GM21825 (cell line): ENCODE results near the gene AIF1.
"Not testable (repeated sequence)": the region's sequence is repeated elsewhere in the genome, so short reads cannot be mapped to it uniquely, and the experiment has no call there.

ENCODE experiments used
- ATAC-seq: cut with Tn5 transposase; IDR thresholded peaks from one replicate; pipeline ENCODE4 v1.9.1; 2021; ENCODE audit warnings: mild to moderate bottlenecking, moderate library complexity; ENCODE audit not compliant: unreplicated experiment

Gene AIF1

DNA sequence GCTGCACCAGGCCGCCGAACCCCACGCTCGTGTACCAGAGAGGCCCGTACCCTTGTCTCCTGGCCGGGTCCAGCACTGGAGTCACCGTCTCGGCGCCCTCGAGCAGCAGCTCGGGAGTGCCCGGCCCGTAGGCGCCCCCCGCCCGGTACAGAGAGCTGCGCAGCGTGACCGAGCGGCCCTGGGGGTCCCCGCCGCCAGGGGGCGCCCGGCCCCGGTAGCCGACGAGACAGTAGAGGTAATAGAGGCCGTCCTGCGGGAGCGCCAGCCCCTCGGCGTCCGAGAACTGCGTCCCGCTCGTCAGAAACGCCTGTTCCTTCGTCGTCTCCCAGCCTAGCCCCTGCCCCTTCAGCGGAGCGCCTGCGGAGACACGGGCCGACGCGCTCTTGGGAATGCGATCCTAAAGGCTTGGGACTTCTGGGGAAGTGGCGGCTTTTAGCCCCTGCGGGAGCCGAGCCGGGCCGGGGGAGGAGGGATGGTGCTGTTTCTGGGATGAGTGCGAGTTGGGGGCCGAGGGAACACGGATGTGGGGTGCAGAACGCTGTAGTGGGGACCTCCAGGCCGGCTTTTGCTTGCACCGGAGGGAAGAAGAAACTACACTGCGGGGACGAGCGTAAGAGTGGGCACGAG is 34.1 kb upstream of the AIF1 start:
- peak; percentile 39 for ATAC-seq

- no peak for ATAC-seq
Observed at GRCh38 chr6:31581434-31582229, 33.4 kb upstream of the AIF1 start.

DNA sequence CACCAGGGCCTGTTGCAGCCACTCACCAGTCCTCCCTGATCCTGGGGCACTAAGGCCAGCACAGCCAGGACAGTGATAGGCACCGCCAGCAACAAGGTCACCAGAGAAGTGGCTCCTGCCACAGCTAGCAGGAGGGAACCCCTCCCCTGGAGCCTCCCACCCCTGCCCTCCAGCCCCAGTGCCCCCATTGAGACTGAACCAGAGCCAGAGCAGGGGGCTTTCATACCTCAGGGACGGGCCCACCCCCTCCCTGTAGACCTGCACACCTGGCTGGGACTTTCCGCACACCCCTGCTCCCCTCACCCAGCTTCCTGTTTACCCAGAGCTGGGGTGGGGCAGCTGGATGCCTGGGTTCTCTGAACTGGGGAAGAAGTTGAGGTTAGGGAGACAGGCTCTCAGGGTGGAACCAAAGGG is 32.8 kb upstream of the AIF1 start, which contains the start of gene LTB:
LTB (minus strand) TSS at position 195 of the 414 bp plus-strand sequence; CDS start at position 188, 7 bp downstream.
- ATAC-seq = no peak

DNA sequence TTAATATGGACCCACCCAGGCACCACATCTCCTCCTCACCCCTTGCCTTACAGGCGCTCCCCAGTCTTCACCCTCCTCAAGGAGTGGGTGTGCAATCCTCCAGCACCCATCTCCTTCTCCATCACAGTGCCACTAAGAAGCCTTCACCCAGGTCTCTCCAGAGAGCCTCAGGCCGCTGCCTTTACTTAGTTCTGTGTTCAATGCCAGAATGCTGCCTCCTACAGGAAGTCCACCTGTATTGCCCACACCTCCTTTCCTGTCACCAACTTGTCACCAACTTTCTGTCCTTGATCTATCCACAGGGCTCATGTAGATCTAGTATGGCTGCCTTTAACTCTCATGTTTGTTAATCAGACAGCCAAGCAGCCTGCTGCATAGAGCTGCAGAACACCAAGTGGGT is 29.5 kb upstream of the AIF1 start:
- no peak for ATAC-seq

- ATAC-seq = no peak
Observed at GRCh38 chr6:31586008-31586407, 29.0 kb upstream of the AIF1 start, which contains the start of gene LST1. Gene LST1, plus strand, starts transcription at chr6:31586277. Its CDS starts 1,023 bp downstream, at chr6:31587300.

DNA sequence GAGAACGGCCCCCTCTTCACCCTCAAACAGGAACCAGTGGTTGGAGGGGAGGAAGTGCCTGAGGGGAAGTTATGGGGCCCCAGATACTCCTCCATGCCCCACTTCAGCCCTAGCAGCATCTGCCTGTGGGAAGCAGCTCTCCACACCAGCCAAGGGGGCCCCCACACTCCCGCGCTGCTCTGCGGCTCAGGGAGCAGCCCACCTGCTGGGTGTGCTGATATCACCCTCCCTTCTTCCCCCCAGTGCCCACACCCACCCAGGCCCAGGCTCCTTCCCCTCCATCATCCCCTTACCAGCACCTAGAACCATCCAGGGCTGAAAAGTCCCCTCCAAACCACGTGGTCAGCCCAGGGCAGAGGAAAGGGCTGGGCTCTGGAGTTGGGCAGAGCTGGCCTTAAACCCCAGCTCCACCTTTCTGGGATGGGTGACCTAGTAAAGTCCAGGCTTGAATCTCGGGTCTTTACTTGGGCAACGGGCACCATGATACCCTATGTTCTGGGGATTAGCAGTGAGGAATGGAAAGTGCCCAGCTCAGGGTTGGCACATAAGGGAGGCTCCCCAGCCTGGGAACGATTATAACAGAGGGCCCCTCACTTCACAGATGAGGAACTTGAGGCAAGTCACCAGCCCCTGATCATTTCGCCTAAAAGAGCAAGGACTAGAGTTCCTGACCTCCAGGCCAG is 28.3 kb upstream of the AIF1 start:
- no peak for ATAC-seq

DNA sequence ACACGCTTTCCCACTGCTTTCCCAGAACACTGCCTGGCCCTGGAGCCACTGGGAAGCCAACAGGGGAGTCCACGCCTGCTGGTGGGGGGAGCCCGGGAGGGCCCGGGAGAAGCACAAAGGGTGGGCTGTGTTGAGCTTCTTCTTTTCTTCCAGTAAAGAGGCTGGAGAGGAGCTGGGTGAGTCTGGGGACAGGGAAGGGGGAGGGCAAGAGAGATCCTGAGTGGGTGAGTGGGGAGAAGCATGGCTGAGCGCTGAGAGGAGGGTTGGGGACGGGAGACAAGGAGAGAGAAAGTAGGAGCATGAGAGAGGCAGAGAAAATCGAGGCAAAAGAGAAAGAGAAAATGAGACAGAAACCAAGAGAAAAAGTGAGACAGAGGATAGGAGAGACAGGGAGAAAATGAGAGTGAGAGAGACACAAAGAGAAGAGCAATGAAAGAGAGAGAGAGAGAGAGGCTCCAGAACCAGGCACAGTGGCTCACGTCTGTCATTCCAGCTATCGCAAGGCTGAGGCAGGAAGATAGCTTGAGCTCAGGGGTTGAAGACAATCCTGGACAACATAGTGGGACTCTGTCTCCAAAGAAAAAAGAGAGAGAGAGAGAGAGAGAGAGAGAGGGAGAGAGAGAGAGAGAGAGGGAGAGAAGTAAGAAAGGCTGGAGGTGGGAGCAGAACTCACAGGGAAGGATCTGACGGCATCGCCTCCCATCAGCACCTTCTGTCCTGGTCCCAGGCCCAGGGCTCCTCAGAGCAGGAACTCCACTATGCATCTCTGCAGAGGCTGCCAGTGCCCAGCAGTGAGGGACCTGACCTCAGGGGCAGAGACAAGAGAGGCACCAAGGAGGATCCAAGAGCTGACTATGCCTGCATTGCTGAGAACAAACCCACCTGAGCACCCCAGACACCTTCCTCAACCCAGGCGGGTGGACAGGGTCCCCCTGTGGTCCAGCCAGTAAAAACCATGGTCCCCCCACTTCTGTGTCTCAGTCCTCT is 26.9 kb upstream of the AIF1 start:
- no peak for ATAC-seq

DNA sequence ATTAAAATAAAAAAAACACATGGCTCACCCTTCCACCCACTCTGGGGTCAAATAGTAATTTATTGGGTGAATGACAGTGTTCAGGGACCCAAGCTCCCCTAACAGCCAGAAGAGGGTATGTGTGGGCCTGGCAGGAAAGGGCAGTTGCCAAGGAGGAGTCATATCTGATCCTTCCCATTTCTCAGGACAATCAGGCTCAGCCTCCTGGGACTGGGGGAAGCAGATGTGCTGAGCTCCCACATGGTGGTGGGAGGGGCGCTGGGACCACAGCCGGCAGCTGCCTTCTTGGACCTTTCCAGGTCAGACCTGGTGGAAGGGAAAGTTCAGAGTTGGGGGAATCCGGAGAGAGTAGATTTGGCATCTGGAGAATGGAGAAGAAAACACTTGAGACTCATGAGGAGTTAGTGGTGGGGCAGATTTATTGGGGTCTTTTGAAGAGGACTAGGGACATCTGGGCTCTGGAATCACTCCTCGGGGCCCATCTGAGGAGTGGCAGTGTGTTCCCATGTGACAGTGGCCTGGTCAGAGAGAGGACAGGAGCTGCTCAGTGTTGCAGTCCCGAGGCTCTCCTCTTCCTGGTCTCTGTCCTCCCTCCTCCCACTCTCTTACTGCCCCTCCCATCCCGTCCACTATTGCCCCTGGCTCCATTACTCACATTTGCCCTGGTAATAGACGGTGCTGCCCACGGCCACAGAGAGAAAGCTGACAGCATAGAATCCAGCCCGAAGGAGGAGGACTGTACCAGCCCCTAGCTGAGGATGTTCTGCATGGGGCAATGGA is 26.0 kb upstream of the AIF1 start:
- ATAC-seq = no peak

DNA sequence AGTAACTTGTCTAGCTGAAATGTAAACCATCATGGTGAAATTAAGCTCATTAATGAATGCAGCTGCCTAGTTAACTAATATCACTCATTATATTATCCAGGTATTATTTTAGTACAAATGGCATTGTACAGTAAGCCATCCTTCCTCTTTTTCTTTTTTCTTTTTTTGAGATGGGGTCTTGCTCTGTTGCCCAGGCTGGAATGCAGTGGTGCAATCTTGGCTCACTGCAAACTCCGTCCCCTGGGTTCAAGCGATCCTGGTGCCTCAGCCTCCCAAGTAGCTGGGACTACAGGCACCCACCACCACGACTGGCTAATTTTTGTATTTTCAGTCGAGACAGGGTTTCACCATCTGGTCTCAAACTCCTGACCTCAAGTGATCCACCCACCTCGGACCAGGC is 24.3 kb upstream of the AIF1 start:
- not testable (repeated sequence) for ATAC-seq

DNA sequence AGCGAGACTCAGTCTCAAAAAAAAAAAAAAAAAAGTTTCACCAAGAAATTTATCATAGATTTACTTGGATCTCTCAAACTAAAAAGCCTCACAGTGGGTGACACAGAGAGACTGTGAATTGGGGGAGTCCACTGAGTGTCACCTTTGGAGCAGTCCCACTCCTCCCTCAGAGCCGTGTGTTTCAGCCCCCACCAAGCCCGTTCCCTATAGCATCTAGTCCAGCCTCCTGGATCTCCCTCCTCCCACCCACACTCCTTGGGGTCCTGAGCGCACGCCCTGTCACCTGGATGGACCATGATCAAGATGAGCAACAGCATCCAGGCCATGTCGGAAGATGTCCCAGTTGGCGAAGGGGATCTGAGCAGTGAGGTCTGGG is 22.6 kb upstream of the AIF1 start:
- ATAC-seq = no peak

DNA sequence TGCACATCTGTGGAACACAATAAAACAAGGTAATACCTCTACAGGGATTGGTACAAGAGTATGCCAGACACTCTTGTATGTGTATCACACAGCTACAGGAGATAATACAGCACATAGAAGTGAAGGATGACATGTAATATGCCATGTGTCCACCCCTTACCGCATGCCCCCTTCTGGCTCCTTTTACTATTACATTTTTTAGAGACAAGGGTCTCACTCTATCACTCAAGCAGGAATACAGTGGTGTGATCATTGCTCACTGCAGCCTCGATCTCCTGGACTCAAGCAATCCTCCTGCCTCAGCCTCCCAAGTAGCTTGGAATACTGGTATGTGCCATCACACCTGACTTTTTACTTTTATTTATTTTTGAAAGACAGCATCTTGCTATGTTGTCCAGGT is 18.0 kb upstream of the AIF1 start:
- ATAC-seq = no peak

- ATAC-seq = no peak
Observed at GRCh38 chr6:31607317-31607716, 7.7 kb upstream of the AIF1 start.

DNA sequence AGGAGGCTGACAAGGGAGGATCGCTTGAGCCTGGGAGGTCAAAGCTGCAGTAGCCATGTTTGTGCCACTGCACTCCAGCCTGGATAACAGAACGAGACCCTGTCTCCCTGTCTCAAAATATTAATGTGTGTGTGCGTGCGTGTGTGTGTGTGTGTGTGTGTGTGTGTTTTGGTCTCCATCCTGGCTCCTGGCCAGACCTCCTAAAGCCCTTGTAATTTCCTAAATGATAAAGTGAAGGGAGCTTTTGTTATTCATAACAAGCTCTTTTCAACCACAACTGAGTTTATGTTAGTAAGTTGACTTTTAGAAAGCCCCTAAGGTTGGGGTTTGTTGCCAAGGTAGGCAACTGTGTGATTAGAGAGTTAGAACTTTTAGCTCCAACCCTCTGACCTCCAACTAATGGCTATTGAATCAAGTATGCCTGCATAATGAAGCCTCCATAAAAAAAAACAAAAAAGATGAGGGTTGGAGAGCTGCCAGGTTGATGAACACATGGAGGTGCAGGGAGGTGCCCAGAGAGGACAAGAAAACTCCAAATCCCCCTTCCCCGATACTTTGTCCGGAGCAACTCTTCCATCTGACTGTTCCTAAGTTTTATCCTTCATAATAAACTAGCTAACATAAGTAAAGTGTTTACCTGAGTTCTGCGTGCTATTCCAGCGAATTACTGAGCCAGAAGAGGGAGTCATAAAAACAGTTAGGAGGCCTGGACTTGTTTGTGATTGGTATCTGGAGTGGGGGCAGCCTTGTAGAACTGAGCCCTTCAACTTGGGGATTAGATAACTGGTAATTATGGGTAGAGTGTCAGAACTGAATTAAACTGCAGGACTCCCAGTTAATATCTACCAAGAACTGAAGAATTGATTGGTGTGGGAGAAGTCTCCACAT is 5.3 kb upstream of the AIF1 start:
- ATAC-seq = no peak

- ATAC-seq = no peak
Observed at GRCh38 chr6:31610968-31611367, 4.1 kb upstream of the AIF1 start.

DNA sequence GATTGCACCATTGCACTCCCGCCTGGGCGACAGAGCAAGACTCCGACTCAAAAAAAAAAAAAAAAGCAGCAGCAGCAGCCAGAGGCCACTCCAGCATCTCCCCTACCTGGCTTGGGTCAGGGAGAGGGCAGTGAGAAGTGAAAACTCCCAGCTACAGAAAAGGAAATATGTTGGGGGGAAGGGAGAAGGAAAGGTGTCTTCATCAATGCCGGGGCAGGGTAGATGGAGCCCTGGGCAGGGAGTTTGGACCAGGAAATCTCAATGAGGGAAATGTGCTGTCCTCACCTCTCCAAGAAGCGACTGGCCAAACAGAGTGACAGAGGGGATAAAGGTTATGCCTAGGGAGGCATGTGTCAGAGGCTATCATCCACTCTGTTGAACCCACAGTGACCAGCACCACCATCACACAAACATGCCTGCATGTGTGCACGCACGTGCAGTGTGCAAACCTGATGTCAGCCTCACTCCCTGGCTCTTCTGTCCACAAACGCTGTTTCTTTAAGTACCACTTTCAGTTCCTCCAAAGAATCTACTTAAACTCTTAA is 887 bp upstream of the AIF1 start:
- ATAC-seq = no peak

DNA sequence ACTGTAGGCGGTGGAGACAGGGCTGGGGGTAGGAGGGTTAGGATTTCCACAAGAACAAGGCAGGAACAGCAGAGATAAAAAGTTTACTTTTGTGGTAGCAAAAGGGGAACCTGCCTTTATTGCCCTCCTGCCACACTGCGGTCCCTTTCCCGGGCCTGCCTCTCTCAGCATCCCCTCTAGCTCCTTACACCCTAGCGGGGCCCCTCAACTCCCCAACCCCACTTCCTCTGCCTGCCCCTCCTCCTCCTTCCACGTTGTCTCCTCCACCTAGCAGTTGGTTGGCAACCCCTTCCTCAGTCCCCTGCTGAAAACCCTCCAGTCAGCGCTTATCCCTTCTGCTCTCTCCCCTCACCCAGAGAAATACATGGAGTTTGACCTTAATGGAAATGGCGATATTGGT is 714 bp downstream of the AIF1 start:
- ATAC-seq = no peak

- no peak for ATAC-seq
Observed at GRCh38 chr6:31617010-31617409, 2.0 kb downstream of the AIF1 start.

DNA sequence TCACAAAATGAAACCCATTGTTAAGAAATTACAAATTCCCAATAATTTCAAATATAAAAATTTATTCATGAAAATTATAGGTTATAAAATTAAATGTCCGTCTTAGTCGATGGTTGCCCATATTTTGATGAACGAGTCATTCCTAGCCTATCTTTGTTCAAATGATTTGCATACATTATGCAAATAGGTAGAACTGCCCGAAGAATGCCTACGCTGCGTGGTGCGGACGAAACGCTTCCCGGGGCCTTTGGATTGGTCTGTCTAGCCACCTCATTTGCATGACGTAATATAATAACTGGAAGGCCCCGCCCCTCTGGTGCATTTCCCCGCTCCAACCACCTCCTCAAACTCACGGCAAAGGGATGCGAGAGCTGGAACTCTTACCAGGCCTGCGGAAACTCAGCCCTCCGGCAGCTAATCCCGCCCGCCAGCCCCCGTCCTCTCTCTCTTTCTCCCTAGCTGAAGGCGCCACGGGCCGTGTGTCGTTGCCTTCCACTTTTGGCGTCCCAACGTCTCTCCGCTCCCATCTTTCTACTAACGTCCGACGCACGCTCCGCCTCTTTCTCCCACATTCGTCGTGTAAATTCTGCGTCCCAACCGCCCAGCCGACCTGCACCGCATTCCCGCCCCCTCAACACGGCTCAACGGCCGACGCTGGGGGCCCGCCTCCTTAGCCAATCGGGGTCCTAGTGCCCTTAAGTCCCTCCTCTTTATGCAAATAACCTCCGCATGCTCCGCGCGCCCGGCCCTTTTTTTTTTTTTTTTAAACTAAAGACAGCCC is 5.0 kb downstream of the AIF1 start:
- peak; percentile 75 for ATAC-seq
